Measurements from ENCODE around the gene CD99L2.
A peak's percentile ranks its signal among the peaks of the same experiment; 100 is the strongest.

CD99L2 gene

GRCh38 chrX:150790021-150790420 is 108.4 kb downstream of the CD99L2 start:
- no peak for DNase-seq (ENCODE audit: low read depth)

GRCh38 chrX:150781677-150782076 is 116.8 kb downstream of the CD99L2 start:
- DNase-seq (ENCODE audit: low read depth) = no peak

- no peak for DNase-seq (ENCODE audit: low read depth)
These were observed 119.1 kb downstream of the CD99L2 start for GRCh38 chrX:150779385-150779784.

GRCh38 chrX:150777328-150777992 is 121.0 kb downstream of the CD99L2 start:
- no peak for DNase-seq (ENCODE audit: low read depth)

GRCh38 chrX:150775569-150776350 is 122.7 kb downstream of the CD99L2 start:
- DNase-seq (ENCODE audit: low read depth) = no peak

GRCh38 chrX:150774798-150775568 is 123.5 kb downstream of the CD99L2 start:
- no peak for DNase-seq (ENCODE audit: low read depth)

GRCh38 chrX:150773634-150774033 is 124.8 kb downstream of the CD99L2 start:
- DNase-seq (ENCODE audit: low read depth) = no peak

GRCh38 chrX:150773117-150773516 is 125.4 kb downstream of the CD99L2 start:
- DNase-seq (ENCODE audit: low read depth) = no peak

- DNase-seq (ENCODE audit: low read depth) = peak; percentile 47
These were observed 126.1 kb downstream of the CD99L2 start for GRCh38 chrX:150772150-150772970.

GRCh38 chrX:150771116-150771515 is 127.4 kb downstream of the CD99L2 start:
- no peak for DNase-seq (ENCODE audit: low read depth)

GRCh38 chrX:150770623-150771022 is 127.8 kb downstream of the CD99L2 start:
- no peak for DNase-seq (ENCODE audit: low read depth)

GRCh38 chrX:150769408-150769807 is 129.1 kb downstream of the CD99L2 start:
- no peak for DNase-seq (ENCODE audit: low read depth)

GRCh38 chrX:150768580-150769190 is 129.8 kb downstream of the CD99L2 start:
- no peak for DNase-seq (ENCODE audit: low read depth)

GRCh38 chrX:150768132-150768485 is 130.4 kb downstream of the CD99L2 start:
- no peak for DNase-seq (ENCODE audit: low read depth)

GRCh38 chrX:150767475-150768131 is 130.9 kb downstream of the CD99L2 start:
- peak; percentile 83 for DNase-seq (ENCODE audit: low read depth)

- DNase-seq (ENCODE audit: low read depth) = no peak
These were observed 131.4 kb downstream of the CD99L2 start for GRCh38 chrX:150767045-150767395.

GRCh38 chrX:150766351-150767044 is 132.0 kb downstream of the CD99L2 start:
- no peak for DNase-seq (ENCODE audit: low read depth)

- no peak for DNase-seq (ENCODE audit: low read depth)
These were observed 132.6 kb downstream of the CD99L2 start for GRCh38 chrX:150765782-150766350.

- no peak for DNase-seq (ENCODE audit: low read depth)
These were observed 133.2 kb downstream of the CD99L2 start for GRCh38 chrX:150765237-150765636.

GRCh38 chrX:150763810-150764209 is 134.7 kb downstream of the CD99L2 start:
- DNase-seq (ENCODE audit: low read depth) = no peak

Measured in fibroblast of gingiva (primary cell).